Activated naive CD4-positive, alpha-beta T cell treated with anti-CD3 and anti-CD28 coated beads for 36 hours (primary cell): Measurements from ENCODE around the gene DLGAP1. TPM values are rescaled to one million over a fixed set of nuclear protein-coding genes. Genes with fewer than 3 reads are reported as not detected.
"Not testable (repeated sequence)": the region's sequence is repeated elsewhere in the genome, so short reads cannot be mapped to it uniquely, and the experiment has no call there.

Experiments
- CTCF ChIA-PET: fragments of 350-600 bp; sonication (Branson Sonifier 250); formaldehyde crosslinking; loops from one replicate; lab custom pipeline; 2021; ENCODE audit warnings: antibody characterized with exemption; lab: Charles Lee
- DNase-seq: peaks from one replicate; pipeline ENCODE4 v3.0.0-alpha.2; 2020
- H3K27ac Mint-ChIP-seq: one replicate; pipeline ENCODE4 v1.8.0; 2021; ENCODE audit warnings: mild to moderate bottlenecking, mixed read lengths
- H3K27me3 Mint-ChIP-seq: one replicate; pipeline ENCODE4 v1.8.0; 2021; ENCODE audit warnings: low read depth, mixed read lengths
- H3K36me3 Mint-ChIP-seq: one replicate; pipeline ENCODE4 v1.8.0; 2021; ENCODE audit warnings: low read depth, mixed read lengths
- H3K4me1 Mint-ChIP-seq: one replicate; pipeline ENCODE4 v1.8.0; 2021; ENCODE audit warnings: low read depth, mixed read lengths
- H3K4me3 Mint-ChIP-seq: one replicate; pipeline ENCODE4 v1.8.0; 2021; ENCODE audit warnings: mild to moderate bottlenecking, moderate library complexity, mixed read lengths
- H3K9me3 Mint-ChIP-seq: one replicate; pipeline ENCODE4 v1.8.0; 2021; ENCODE audit warnings: mixed read lengths
- intact Hi-C: fragments of 100-400 bp; cut with micrococcal nuclease; formaldehyde crosslinking; loops from one replicate; pipeline ENCODE4 v1.15.1; 2023
- total RNA-seq, 2 experiments: library from RNA; stranded (reverse); gene quantifications; one replicate each; pipeline ENCODE4 v1.2.3, GENCODE V29; 2021

The DLGAP1 gene
- total RNA-seq, 2 experiments from 2014 or later: not detected

DNA sequence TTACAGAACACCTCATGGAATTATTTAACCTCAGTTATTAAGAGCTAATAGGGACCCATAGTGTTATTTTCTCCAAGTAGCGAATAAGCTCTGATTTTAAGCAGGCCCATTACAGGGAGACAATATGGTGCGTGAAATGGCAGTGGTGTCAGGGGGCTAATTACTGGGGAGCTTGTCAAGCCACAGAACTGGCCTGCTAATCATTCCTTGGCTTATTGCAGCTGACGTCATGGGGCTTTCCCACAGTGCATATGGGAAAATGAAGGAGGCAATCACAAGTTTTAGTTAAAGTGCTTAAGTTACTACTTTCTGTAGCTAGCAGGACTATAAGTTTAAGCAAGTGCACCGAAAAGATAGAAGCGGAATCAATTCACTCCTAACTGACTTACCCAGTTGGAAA lies 742.6 kb downstream of the DLGAP1 start:
- no peaks in the 10 kb centered on the region for H3K9me3 Mint-ChIP-seq
- intact Hi-C loops: no loop called here
- no peak overlapping the region for H3K27ac Mint-ChIP-seq
- H3K27me3 Mint-ChIP-seq: peaks cover 31% of the 10 kb centered on the region
- no peak for DNase-seq
- CTCF ChIA-PET: no interaction called here
- H3K36me3 Mint-ChIP-seq: no peaks in the 10 kb centered on the region
- H3K4me3 Mint-ChIP-seq: no peak overlapping the region
- H3K4me1 Mint-ChIP-seq: peaks cover 15% of the 10 kb centered on the region

DNA sequence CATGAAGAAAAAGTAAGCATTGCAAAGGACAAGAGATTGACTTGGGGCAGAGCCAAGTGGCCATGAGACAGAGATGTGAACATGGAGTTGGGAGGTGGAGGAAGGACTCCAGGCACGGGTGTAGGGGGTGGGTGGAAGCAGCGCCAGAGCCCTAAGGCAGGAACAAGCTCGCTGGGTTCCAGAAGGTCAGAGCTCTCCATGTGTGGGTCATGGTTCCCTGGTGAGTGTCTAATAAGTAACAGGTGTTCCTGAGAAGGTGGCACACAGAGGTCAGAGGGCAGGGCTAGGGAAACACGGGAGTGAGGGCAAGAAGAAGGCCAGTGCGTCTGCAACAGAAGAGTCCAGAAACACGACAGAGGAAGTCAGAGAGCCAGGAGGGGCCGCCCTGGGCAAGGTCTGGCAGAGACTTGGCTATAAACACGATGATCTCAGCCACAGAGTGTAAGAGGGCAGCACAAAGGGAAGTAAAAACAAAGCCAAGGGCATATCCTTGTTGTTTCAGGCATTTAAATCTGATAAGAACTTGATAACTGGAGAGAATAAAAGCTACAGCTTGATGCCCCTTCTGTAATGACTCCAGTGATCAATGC lies 744.3 kb downstream of the DLGAP1 start:
- H3K9me3 Mint-ChIP-seq: no peaks in the 10 kb centered on the region
- intact Hi-C loops: no loop called here
- no peak overlapping the region for H3K27ac Mint-ChIP-seq
- H3K36me3 Mint-ChIP-seq: no peaks in the 10 kb centered on the region
- DNase-seq: no peak
- no peak overlapping the region for H3K4me3 Mint-ChIP-seq
- peaks cover 15% of the 10 kb centered on the region for H3K4me1 Mint-ChIP-seq
- H3K27me3 Mint-ChIP-seq: peaks cover 33% of the 10 kb centered on the region
- CTCF ChIA-PET: no interaction called here

DNA sequence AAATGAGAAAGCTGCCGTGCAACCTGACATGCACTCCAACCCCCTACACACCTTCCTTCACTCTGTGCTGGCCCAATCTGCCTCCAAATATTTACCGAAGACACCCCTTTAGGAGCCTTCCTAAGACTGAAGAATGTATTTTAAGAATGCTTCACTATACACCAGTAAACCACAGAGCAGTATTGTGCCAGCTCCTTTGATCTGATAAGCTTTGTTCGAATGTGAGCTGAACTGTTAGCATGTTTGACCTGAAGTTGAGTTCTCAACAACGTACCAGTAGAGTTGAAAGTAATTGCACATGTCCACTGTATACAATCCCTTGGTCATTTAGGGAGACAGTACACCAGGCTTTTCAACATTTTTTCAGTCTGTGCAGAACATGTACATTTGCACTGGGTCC lies 745.9 kb downstream of the DLGAP1 start:
- H3K4me3 Mint-ChIP-seq: no peak overlapping the region
- CTCF ChIA-PET: interaction anchor here (0.6 kb wide), 1 partner anchor 16 kb away, joined by 3 read pairs; no protein-coding TSS in a partner anchor
- no peak for DNase-seq
- peaks cover 4% of the 10 kb centered on the region for H3K4me1 Mint-ChIP-seq
- H3K36me3 Mint-ChIP-seq: no peaks in the 10 kb centered on the region
- intact Hi-C loops: no loop called here
- peaks cover 27% of the 10 kb centered on the region for H3K27me3 Mint-ChIP-seq
- H3K9me3 Mint-ChIP-seq: no peaks in the 10 kb centered on the region
- no peak overlapping the region for H3K27ac Mint-ChIP-seq

DNA sequence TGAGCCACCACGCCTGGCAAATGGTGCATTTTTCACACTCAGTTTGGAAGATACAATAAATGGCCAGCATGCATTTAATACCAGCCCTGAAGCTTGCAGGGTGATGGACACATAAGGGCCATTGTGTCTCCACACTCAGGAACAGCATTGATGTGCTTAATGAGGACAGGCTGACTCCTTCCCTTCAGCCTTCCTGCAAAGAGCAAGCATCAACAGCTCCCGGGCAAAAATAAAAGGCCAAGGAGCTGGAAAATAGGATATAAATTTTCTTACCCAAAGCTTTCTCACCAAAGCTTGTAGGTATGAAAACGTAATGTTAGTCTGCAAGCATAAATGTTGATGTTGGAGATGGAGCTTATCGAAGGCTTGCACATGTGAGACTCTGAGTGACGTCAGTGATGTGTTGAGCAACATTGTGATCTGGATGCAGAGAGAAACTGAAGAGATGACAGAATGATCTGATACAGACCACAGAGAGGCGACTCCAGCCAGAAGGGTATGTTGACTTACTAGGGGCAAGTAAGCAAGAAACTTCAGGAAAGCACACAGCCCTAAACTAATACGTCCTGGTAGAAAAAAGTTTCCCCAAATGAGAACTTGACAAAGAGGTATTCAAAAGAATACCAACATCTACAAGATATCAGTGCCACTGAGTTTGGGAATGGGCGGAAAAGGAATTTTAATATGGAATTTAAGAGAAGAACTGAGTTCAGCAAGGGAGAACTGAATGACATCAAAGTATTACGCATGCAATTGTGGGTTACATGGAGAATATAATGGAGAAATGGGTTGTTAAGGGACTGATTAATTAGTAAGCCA lies 748.6 kb downstream of the DLGAP1 start:
- no peak overlapping the region for H3K27ac Mint-ChIP-seq
- CTCF ChIA-PET: interaction anchor here (0.6 to 1.2 kb wide), 3 partner anchors 64 to 163 kb away, joined by 3 to 4 read pairs (median 3); no protein-coding TSS in a partner anchor
- peaks cover 32% of the 10 kb centered on the region for H3K27me3 Mint-ChIP-seq

DNA sequence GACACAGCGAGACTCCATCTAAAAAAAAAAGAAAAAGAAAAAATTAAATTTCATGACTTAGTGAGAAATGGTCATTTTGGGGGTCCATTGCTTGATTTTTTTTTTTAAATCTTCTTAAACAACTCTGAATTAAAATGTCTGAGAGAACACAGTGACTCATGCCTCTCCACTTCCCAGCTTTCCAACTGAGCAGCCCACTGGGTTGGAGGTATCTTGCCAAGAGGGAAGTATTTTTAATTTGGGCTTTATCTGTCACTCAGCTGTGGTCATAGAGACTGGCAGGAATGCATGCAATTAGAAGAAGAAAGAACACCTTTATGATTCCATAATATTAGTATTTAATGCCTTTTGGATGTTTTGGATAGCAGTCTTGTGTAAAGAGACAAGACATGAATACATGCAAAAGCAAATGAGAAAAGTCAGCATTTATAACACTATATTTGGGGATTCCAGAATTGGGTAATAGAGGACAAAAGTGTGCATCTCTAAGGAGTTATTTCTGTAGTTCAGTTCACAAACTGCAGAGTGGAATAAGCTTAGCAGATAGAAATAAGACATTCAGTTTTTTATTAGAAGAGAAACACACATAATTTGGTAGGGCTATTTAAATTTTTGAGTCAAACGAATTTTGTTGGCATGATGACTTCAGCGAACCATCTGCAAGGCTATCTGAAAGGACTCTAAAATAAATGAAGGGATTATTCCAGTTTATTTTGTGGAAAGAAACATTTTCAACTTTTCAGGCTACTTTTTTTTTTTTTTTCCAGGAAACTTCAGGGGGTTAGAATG lies 750.4 kb downstream of the DLGAP1 start:
- Mint-ChIP-seq H3K27ac (no peak overlapping the region), H3K4me3 (no peak overlapping the region), H3K4me1 (peaks cover 7% of the 10 kb centered on the region), H3K9me3 (no peaks in the 10 kb centered on the region), H3K36me3 (no peaks in the 10 kb centered on the region), H3K27me3 (peaks cover 28% of the 10 kb centered on the region)
- DNase-seq: no peak
- intact Hi-C loops: no loop called here
- CTCF ChIA-PET: interaction anchor here (0.6 to 2.1 kb wide), 4 partner anchors 20 to 406 kb away, joined by 3 to 10 read pairs (median 4); no protein-coding TSS in a partner anchor

More for the DNA sequence above, 748.6 kb downstream of the DLGAP1 start:
- Mint-ChIP-seq H3K36me3 (no peaks in the 10 kb centered on the region), H3K4me1 (peaks cover 7% of the 10 kb centered on the region), H3K4me3 (no peak overlapping the region), H3K9me3 (no peaks in the 10 kb centered on the region)
- no peak for DNase-seq
- intact Hi-C loops: no loop called here

DNA sequence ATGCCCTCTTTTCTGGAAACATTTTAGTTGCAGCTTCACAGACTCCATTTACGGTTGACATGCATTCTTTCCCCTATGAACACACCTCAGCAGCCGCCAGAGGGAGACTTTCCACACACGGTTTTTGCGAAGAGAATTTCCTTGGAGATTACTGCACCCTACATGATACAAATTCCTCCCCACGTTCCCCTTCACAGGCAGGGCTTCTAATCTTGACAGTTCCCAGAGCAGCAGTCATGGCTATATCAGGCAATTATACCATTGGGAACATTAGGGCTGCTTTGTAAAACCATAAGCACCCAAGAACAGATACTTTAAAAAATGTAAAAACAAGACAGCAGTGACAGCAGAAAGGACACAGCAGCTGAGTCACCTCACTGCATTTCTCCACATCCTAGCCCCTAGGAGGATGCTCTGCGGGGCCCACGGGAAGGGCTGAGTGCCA lies 751.4 kb downstream of the DLGAP1 start:
- peak; percentile 57 for DNase-seq
- H3K27me3 Mint-ChIP-seq: peaks cover 32% of the 10 kb centered on the region

DNA sequence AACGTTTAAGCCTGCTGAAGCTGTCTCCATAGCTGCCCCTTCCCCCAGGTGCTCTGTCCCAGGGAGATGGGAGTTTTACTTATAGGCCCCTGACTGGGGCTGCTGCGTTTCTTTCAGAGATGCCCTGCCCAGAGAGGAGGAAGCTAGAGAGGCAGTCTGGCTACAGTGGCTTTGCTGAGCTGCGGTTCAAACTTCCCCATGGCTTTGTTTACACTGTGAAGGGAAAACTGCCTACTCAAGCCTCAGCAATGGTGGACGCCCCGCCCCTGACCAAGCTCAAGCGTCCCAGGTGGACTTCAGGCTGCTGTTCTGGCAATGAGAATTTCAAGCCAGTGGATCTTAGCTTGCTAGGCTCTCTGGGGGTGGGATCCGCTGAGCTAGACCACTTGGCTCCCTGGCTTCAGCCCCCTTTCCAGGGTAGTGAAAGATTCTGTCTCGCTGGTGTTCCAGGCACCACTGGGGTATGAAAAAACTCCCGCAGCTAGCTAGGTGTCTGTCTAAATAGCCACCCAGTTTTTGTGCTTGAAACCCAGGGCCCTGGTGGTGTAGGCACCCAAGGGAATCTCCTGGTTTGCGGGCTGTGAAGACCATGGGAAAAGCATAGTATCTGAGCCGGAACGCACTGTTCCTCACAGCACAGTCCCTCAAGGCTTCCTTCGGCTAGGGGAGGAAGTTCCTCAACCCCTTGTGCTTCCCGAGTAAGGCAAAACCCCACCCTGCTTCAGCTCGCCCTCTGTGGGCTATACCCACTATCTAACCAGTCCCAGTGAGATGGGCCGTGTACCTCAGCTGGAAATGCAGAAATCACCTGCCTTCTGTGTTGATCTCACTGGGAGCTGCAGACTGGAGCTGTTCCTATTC lies 755.2 kb downstream of the DLGAP1 start:
- DNase-seq, intact Hi-C loops, H3K36me3 Mint-ChIP-seq, H3K4me1 Mint-ChIP-seq, H3K4me3 Mint-ChIP-seq, H3K27ac Mint-ChIP-seq, H3K9me3 Mint-ChIP-seq: not testable (repeated sequence)
- CTCF ChIA-PET: interaction anchor here (0.6 to 0.9 kb wide), 3 partner anchors 34 to 418 kb away, joined by 3 to 5 read pairs (median 3); no protein-coding TSS in a partner anchor
- H3K27me3 Mint-ChIP-seq: peaks cover 24% of the 10 kb centered on the region

More for the DNA sequence above, 751.4 kb downstream of the DLGAP1 start:
- Mint-ChIP-seq H3K4me1 (peaks cover 3% of the 10 kb centered on the region), H3K4me3 (no peak overlapping the region), H3K36me3 (no peaks in the 10 kb centered on the region), H3K27ac (no peak overlapping the region), H3K9me3 (no peaks in the 10 kb centered on the region)
- CTCF ChIA-PET: interaction anchor here (0.9 to 2.1 kb wide), 6 partner anchors 12 to 422 kb away, joined by 3 to 10 read pairs (median 4); no protein-coding TSS in a partner anchor
- intact Hi-C loops: loop anchor here (1.0 to 2.0 kb wide), 4 partner anchors 167 to 1355 kb away; no protein-coding TSS in a partner anchor

DNA sequence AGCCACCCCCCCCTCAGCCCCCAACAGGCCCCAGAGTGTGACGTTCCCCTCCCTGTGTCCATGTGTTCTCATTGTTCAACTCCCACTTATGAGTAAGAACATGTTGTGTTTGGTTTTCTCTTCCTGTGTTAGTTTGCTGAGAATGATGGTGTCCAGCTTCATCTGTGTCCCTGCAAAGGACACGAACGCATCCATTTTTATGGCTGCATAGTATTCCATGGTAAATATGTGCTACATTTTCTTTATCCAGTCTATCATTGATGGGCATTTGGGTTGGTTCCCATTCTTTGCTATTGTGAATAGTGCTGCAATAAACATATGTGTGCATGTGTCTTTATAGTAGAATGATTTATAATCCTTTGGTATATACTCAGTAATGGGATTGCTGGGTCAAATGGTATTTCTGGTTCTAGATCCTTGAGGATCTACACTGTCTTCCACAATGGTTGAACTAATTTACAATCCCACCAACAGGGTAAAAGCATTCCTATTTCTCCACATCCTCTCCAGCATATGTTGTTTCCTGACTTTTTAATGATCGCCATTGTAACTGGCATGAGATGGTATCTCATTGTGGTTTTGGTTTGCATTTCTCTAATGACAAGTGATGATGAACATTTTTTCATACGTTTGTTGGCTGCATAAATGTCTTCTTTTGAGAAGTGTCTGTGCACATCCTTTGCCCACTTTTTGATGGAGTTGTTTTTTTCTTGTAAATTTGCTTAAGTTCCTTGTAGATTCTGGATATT lies 760.9 kb downstream of the DLGAP1 start:
- H3K9me3 Mint-ChIP-seq, H3K27me3 Mint-ChIP-seq, intact Hi-C loops, DNase-seq, H3K27ac Mint-ChIP-seq, H3K36me3 Mint-ChIP-seq, H3K4me1 Mint-ChIP-seq, H3K4me3 Mint-ChIP-seq: not testable (repeated sequence)
- CTCF ChIA-PET: interaction anchor here (1.6 kb wide), 1 partner anchor 28 kb away, joined by 4 read pairs; no protein-coding TSS in a partner anchor

DNA sequence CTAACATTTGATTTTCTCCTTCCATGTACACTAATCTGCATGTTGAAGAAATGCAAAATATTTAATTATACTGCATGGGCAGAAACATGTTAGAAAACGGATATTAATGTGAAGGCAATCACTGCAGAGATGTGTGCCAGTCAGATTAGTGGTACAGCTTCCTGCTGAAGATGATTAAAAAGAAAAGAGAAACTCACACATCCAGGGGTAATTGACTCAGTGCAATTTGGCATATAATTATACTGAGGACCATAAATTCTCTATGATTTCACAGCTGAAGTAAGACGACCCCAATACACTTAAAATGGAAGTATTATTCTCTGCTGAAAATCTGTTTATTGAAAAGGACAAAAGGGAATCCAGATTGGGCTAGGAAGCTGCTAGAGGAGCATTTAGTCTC lies 761.7 kb downstream of the DLGAP1 start:
- Mint-ChIP-seq H3K9me3 (no peaks in the 10 kb centered on the region), H3K4me1 (peaks cover 5% of the 10 kb centered on the region), H3K27me3 (peaks cover 3% of the 10 kb centered on the region), H3K36me3 (no peaks in the 10 kb centered on the region), H3K27ac (no peak overlapping the region), H3K4me3 (no peak overlapping the region)
- no peak for DNase-seq
- CTCF ChIA-PET: interaction anchor here (0.6 to 1.6 kb wide), 3 partner anchors 15 to 34 kb away, joined by 3 to 4 read pairs (median 4); no protein-coding TSS in a partner anchor
- intact Hi-C loops: no loop called here

DNA sequence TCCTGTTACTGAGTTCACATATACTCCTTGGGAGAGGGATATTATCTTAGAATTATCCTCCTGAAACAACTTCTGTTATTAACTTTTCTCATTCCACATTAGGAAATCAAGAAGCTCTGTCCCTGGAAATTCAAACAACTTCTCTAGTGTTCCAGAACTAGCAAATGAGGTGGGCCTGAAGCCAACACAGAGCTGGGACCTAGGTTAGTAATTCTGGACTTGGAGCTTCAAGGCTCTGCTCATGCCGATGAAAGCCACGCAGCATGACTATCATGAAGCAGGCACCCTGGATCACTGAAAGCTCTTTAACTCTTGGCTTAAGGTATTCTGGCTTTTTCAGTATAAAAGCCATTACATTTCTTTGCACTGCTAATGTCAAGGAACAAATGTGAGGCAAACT lies 762.4 kb downstream of the DLGAP1 start:
- DNase-seq: no peak
- H3K27ac Mint-ChIP-seq: no peak overlapping the region
- peaks cover 5% of the 10 kb centered on the region for H3K4me1 Mint-ChIP-seq
- no peaks in the 10 kb centered on the region for H3K36me3 Mint-ChIP-seq
- CTCF ChIA-PET: interaction anchor here (0.6 to 1.7 kb wide), 8 partner anchors 11 to 1568 kb away, joined by 3 to 4 read pairs (median 4); no protein-coding TSS in a partner anchor
- H3K27me3 Mint-ChIP-seq: peaks cover 3% of the 10 kb centered on the region
- intact Hi-C loops: no loop called here
- no peaks in the 10 kb centered on the region for H3K9me3 Mint-ChIP-seq
- H3K4me3 Mint-ChIP-seq: no peak overlapping the region
